HFF-Myc (cell line): Measurements from ENCODE around the gene LRRC57.

Experiments used
- DNase-seq: peaks from one replicate; pipeline ENCODE4 v3.0.0-alpha.2; 2011; ENCODE audit warnings: low read depth; ENCODE audit errors: extremely low read depth
- H3K4me3 ChIP-seq: replicated peaks from 2 replicates; pipeline ENCODE4 v1.5.1; 2011; ENCODE audit warnings: low read depth, mild to moderate bottlenecking, control low read depth, low read length
- CTCF ChIP-seq: IDR thresholded peaks from 2 replicates; pipeline ENCODE4 v1.5.1; 2012; ENCODE audit warnings: mild to moderate bottlenecking, low read depth, low read length, control low read depth; ENCODE audit errors: missing control alignments

LRRC57 gene

DNA sequence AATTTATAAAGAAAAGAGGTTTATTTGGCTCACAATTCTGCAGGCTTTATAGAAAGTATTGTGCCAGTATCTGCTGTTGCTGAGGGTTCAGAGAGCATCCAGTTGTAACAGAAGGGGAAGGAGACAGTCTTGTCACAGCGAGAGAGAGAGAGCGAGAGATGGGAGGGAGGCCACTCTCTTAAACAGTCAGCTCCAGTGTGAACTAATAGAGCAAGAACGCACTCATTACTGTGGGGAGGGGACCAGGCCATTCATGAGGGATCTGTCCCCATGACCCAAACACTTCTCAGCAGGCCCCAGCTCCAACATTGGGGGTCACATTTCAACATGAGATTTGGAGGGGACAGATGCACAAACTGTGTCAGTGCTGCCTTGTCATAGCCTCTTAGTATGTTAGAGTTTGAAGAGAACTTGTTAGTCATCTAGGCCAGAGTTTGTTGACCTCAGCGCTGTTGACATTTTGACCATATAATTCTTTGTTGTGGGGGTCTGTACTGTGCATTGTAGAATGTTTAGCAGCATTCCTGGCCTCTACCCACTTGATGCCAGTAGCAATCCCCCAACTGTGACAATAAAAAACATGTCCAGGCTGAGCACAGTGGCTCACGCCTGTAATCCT is 42.1 kb upstream of the LRRC57 start:
- DNase-seq: no peak
- no peak overlapping the region for H3K4me3 ChIP-seq
- TF ChIP-seq CTCF: no peak

DNA sequence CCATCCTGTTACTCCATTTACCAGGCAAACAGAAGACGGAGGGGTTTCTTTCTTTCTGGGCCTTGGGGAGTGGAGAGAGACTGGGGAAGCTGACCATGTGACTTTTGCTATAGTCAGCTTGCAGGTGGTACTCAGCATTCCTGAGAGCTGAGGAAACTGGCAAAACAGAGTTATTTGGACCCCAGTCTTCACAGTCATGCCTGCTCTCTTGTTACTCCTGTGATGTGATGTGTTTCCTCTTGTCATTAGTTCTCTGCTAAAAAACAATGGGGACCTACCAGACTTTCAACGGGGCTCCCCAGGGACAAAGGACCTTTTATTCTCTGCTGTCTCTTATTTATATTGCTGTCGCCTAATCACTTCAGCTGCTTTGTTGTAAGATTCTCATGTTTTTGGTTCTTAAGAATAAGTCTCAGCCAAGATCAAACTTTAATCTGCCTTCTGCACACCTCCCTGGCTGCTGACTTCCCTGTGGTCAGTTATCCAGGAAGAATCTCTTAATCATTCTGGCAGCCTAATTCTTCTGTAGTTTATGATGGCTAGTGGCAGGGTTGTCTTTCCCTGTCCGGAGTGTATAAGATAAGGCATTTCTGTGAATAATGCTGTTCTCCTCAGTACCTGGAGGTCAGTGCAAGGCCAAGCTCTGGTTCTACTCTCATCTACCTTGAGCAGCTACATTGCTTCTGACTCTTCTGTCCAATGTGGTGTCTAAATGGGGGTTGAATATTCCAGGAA is 35.6 kb upstream of the LRRC57 start:
- no peak for TF ChIP-seq CTCF
- no peak overlapping the region for H3K4me3 ChIP-seq
- no peak for DNase-seq

- H3K4me3 ChIP-seq: no peak overlapping the region
- no peak for TF ChIP-seq CTCF
- no peak for DNase-seq
These were observed 34.2 kb upstream of the LRRC57 start for GRCh38 chr15:42582569-42583375.

GRCh38 chr15:42581272-42581730 is 32.7 kb upstream of the LRRC57 start:
- H3K4me3 ChIP-seq: peak overlapping the region; percentile 32
- no peak for DNase-seq
- TF ChIP-seq CTCF: no peak

DNA sequence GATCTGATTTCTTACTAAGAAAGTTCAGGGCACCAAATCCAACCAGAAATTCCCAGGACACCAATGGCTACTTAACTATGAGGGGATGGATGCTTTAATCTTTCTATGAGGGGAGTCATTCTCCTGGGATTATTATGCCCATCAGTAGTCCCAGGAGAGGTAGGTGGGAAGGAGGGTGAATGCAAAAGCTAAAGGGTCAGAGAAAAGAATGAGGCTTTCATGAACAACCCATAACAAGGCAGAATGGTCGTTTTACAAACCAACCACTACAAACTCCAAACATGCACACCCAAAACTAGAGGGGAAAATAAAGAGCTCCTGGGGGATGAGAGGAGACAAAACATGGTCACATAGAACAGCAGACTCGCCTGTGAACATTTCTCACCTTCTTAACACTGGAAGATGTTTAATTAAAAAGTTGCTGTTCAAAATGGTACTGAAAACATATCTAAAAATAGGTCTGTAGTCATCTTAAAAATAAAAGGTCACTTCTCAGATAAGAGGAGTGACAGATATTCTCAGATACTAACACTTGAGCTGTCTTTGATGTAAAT is 30.5 kb upstream of the LRRC57 start:
- TF ChIP-seq CTCF: no peak
- H3K4me3 ChIP-seq: no peak overlapping the region
- no peak for DNase-seq

DNA sequence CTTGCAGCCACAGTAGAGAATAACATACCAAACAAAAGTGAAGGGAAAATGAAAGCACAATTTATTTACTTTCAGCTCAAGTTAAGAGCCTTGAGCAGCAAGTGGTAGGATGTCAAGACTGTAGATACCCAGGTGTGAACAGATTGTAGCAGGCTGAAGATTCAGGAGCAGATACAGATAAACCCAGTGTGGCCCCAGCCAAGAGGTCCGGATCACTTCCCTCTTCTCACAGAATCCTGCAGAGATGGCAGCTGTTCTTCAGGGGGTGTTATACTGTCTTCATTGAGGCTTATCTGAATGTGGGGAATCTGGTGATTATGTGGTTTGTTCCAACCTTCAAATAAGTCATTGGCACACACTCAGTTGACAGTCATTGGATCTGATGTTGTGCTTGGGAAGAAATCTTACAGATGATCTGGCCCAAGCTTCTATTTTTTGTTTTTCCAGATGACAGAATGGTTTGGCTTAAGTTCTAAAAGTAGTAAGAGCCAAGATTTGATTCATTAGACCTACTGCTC is 29.0 kb upstream of the LRRC57 start:
- no peak for DNase-seq
- TF ChIP-seq CTCF: no peak
- no peak overlapping the region for H3K4me3 ChIP-seq
